Measurements from ENCODE around the gene DYNLT3. TPM values are rescaled to one million over a fixed set of nuclear protein-coding genes. Genes with fewer than 3 reads are reported as not detected.

DYNLT3 gene
- total RNA-seq, 1 donor: 58.6 TPM

- H3K27ac ChIP-seq (ENCODE audit: low read depth, low read length): no peak overlapping the region
- no peaks in the 10 kb centered on the region for H3K36me3 ChIP-seq (ENCODE audit: insufficient read depth, low read length)
- no peaks in the 10 kb centered on the region for H3K27me3 ChIP-seq (ENCODE audit: insufficient read depth, low read length)
- no peak overlapping the region for H2AFZ ChIP-seq (ENCODE audit: low read length)
- H4K20me1 ChIP-seq (ENCODE audit: insufficient read depth, low read length): no peaks in the 10 kb centered on the region
- no peak overlapping the region for H3K4me2 ChIP-seq (ENCODE audit: insufficient read depth, low read length)
- no peak for TF ChIP-seq CTCF (IDR thresholded peaks at IDR 0.05; ENCODE audit: extremely low read depth, low read depth, low read length)
- no peaks in the 10 kb centered on the region for H3K79me2 ChIP-seq (ENCODE audit: insufficient read depth, low read length)
- DNase-seq (ENCODE audit: insufficient read length, low spot score, missing footprints): no peak
- no peak overlapping the region for H3K4me3 ChIP-seq (ENCODE audit: insufficient read depth, low read length)
- H3K9me3 ChIP-seq (ENCODE audit: low read depth, low read length): no peaks in the 10 kb centered on the region
- no peaks in the 10 kb centered on the region for H3K4me1 ChIP-seq (ENCODE audit: insufficient read depth, low read length)
Measured at GRCh38 chrX:37800717-37801116, 46.7 kb downstream of the DYNLT3 start.

- DNase-seq (ENCODE audit: insufficient read length, low spot score, missing footprints): no peak
- Histone ChIP-seq H3K27me3 (ENCODE audit: insufficient read depth, low read length) (no peaks in the 10 kb centered on the region), H3K4me3 (ENCODE audit: insufficient read depth, low read length) (no peak overlapping the region), H3K4me1 (ENCODE audit: insufficient read depth, low read length) (no peaks in the 10 kb centered on the region), H3K9me3 (ENCODE audit: low read depth, low read length) (no peaks in the 10 kb centered on the region), H3K4me2 (ENCODE audit: insufficient read depth, low read length) (no peak overlapping the region), H2AFZ (ENCODE audit: low read length) (no peak overlapping the region), H3K79me2 (ENCODE audit: insufficient read depth, low read length) (no peaks in the 10 kb centered on the region), H3K27ac (ENCODE audit: low read depth, low read length) (no peak overlapping the region), H4K20me1 (ENCODE audit: insufficient read depth, low read length) (no peaks in the 10 kb centered on the region), H3K36me3 (ENCODE audit: insufficient read depth, low read length) (no peaks in the 10 kb centered on the region)
- TF ChIP-seq CTCF (IDR thresholded peaks at IDR 0.05; ENCODE audit: extremely low read depth, low read depth, low read length): no peak
Measured at GRCh38 chrX:37799936-37800335, 47.4 kb downstream of the DYNLT3 start.

- Histone ChIP-seq H4K20me1 (ENCODE audit: insufficient read depth, low read length) (no peaks in the 10 kb centered on the region), H3K4me1 (ENCODE audit: insufficient read depth, low read length) (no peaks in the 10 kb centered on the region), H3K9me3 (ENCODE audit: low read depth, low read length) (no peaks in the 10 kb centered on the region), H3K4me3 (ENCODE audit: insufficient read depth, low read length) (no peak overlapping the region), H2AFZ (ENCODE audit: low read length) (no peak overlapping the region), H3K4me2 (ENCODE audit: insufficient read depth, low read length) (no peak overlapping the region), H3K27me3 (ENCODE audit: insufficient read depth, low read length) (no peaks in the 10 kb centered on the region), H3K79me2 (ENCODE audit: insufficient read depth, low read length) (no peaks in the 10 kb centered on the region), H3K27ac (ENCODE audit: low read depth, low read length) (no peak overlapping the region), H3K36me3 (ENCODE audit: insufficient read depth, low read length) (no peaks in the 10 kb centered on the region)
- no peak for TF ChIP-seq CTCF (IDR thresholded peaks at IDR 0.05; ENCODE audit: extremely low read depth, low read depth, low read length)
- DNase-seq (ENCODE audit: insufficient read length, low spot score, missing footprints): no peak
Measured at GRCh38 chrX:37796805-37797204, 50.6 kb downstream of the DYNLT3 start.

- no peak for DNase-seq (ENCODE audit: insufficient read length, low spot score, missing footprints)
- Histone ChIP-seq H3K4me3 (ENCODE audit: insufficient read depth, low read length) (no peak overlapping the region), H3K27ac (ENCODE audit: low read depth, low read length) (no peak overlapping the region), H4K20me1 (ENCODE audit: insufficient read depth, low read length) (no peaks in the 10 kb centered on the region), H3K27me3 (ENCODE audit: insufficient read depth, low read length) (no peaks in the 10 kb centered on the region), H3K9me3 (ENCODE audit: low read depth, low read length) (no peaks in the 10 kb centered on the region), H3K4me2 (ENCODE audit: insufficient read depth, low read length) (no peak overlapping the region), H3K79me2 (ENCODE audit: insufficient read depth, low read length) (no peaks in the 10 kb centered on the region), H3K4me1 (ENCODE audit: insufficient read depth, low read length) (no peaks in the 10 kb centered on the region), H3K36me3 (ENCODE audit: insufficient read depth, low read length) (no peaks in the 10 kb centered on the region), H2AFZ (ENCODE audit: low read length) (no peak overlapping the region)
- TF ChIP-seq CTCF (IDR thresholded peaks at IDR 0.05; ENCODE audit: extremely low read depth, low read depth, low read length): no peak
Measured at GRCh38 chrX:37796310-37796709, 51.1 kb downstream of the DYNLT3 start.

Small RNA genes lying within 50 kb of the gene (small RNA-seq; reads per million reads assigned to genes)
- not detected for gene RNU6-49P

Other genes starting within 250 kb of the DYNLT3 start
- under 0.01 TPM in 2 replicates for gene XK, start 161.8 kb downstream of the DYNLT3 start, total RNA-seq
- 0.29 and 1.4 TPM in 2 replicates for gene CYBB, start 67.5 kb downstream of the DYNLT3 start, total RNA-seq
- under 0.01 TPM in 2 replicates for gene SYTL5, start 159.0 kb upstream of the DYNLT3 start, total RNA-seq

Data from osteoblast (primary cell).